ENCODE measurements around the gene TMED10. TPM values are rescaled to one million over a fixed set of nuclear protein-coding genes. Genes with fewer than 3 reads are reported as not detected.

TMED10 gene
- total RNA-seq, 3 donors from 2014 or later = 223 to 411 (median 317) TPM

GRCh38 chr14:75098212-75098611 lies 78.2 kb downstream of the TMED10 start:
- peak; percentile 53 for ATAC-seq
- Histone ChIP-seq H3K36me3 (ENCODE audit: low read depth) (no peaks in the 10 kb centered on the region), H3K4me1 (ENCODE audit: low read depth) (no peaks in the 10 kb centered on the region), H3K9me3 (no peaks in the 10 kb centered on the region), H3K4me3 (no peak overlapping the region)
- intact Hi-C loops (cut with DNase I, micrococcal nuclease) = no loop called here
- DNase-seq = no peak
- TF ChIP-seq CTCF (IDR thresholded peaks at IDR 0.05) = no peak

GRCh38 chr14:75096959-75097358 lies 79.5 kb downstream of the TMED10 start:
- Histone ChIP-seq H3K4me1 (ENCODE audit: low read depth) (no peaks in the 10 kb centered on the region), H3K9me3 (no peaks in the 10 kb centered on the region), H3K4me3 (no peak overlapping the region), H3K36me3 (ENCODE audit: low read depth) (no peaks in the 10 kb centered on the region)
- DNase-seq = no peak
- TF ChIP-seq CTCF (IDR thresholded peaks at IDR 0.05) = no peak
- intact Hi-C loops (cut with DNase I, micrococcal nuclease) = no loop called here
- ATAC-seq = no peak

GRCh38 chr14:75095690-75096089 lies 80.7 kb downstream of the TMED10 start:
- intact Hi-C loops (cut with DNase I, micrococcal nuclease) = no loop called here
- Histone ChIP-seq H3K4me3 (no peak overlapping the region), H3K36me3 (ENCODE audit: low read depth) (no peaks in the 10 kb centered on the region), H3K4me1 (ENCODE audit: low read depth) (no peaks in the 10 kb centered on the region), H3K9me3 (no peaks in the 10 kb centered on the region)
- DNase-seq (no peak), ATAC-seq (no peak)
- TF ChIP-seq CTCF (IDR thresholded peaks at IDR 0.05) = no peak

- TF ChIP-seq CTCF (IDR thresholded peaks at IDR 0.05) = no peak
- Histone ChIP-seq H3K4me3 (no peak overlapping the region), H3K4me1 (ENCODE audit: low read depth) (no peaks in the 10 kb centered on the region), H3K9me3 (no peaks in the 10 kb centered on the region), H3K36me3 (ENCODE audit: low read depth) (peaks cover 6% of the 10 kb centered on the region)
- ATAC-seq = no peak
- intact Hi-C loops (cut with DNase I, micrococcal nuclease) = no loop called here
- DNase-seq = no peak
Measured at GRCh38 chr14:75094896-75095295, 81.5 kb downstream of the TMED10 start.

- H3K36me3 ChIP-seq (ENCODE audit: low read depth) = peaks cover 6% of the 10 kb centered on the region
- TF ChIP-seq CTCF (IDR thresholded peaks at IDR 0.05) = no peak
- no peak overlapping the region for H3K4me3 ChIP-seq
- DNase-seq = no peak
- no peak for ATAC-seq
- H3K4me1 ChIP-seq (ENCODE audit: low read depth) = no peaks in the 10 kb centered on the region
- H3K9me3 ChIP-seq = no peaks in the 10 kb centered on the region
- intact Hi-C loops (cut with DNase I, micrococcal nuclease) = no loop called here
Measured at GRCh38 chr14:75092698-75093097, 83.7 kb downstream of the TMED10 start.

GRCh38 chr14:75091251-75091650 lies 85.2 kb downstream of the TMED10 start:
- intact Hi-C loops (cut with DNase I, micrococcal nuclease) = no loop called here
- DNase-seq (no peak), ATAC-seq (no peak)
- TF ChIP-seq CTCF (IDR thresholded peaks at IDR 0.05) = no peak
- Histone ChIP-seq H3K4me3 (no peak overlapping the region), H3K4me1 (ENCODE audit: low read depth) (no peaks in the 10 kb centered on the region), H3K36me3 (ENCODE audit: low read depth) (peaks cover 13% of the 10 kb centered on the region), H3K9me3 (no peaks in the 10 kb centered on the region)
